Mesendoderm (in vitro differentiated cells): Measurements from ENCODE around the gene BMP7.

ENCODE experiments used
- DNase-seq: peaks from one replicate; pipeline ENCODE4 v3.0.0; 2013
- H2AK5ac ChIP-seq: 2 replicates; pipeline ENCODE4 v1.6.1; 2013; ENCODE audit warnings: low read length, inconsistent platforms
- H2BK120ac ChIP-seq: 2 replicates; pipeline ENCODE4 v1.6.1; 2013; ENCODE audit warnings: low read depth, mild to moderate bottlenecking, low read length, moderate library complexity, mixed read lengths
- H2BK15ac ChIP-seq: replicated peaks from 2 replicates; pipeline ENCODE4 v1.6.1; 2013; ENCODE audit warnings: low read depth, mild to moderate bottlenecking, moderate library complexity
- H2BK5ac ChIP-seq: 2 replicates; pipeline ENCODE4 v1.6.1; 2013; ENCODE audit warnings: low read length, inconsistent platforms
- H3K18ac ChIP-seq: 2 replicates; pipeline ENCODE4 v1.6.1; 2013; ENCODE audit warnings: mild to moderate bottlenecking, low read length, mixed read lengths
- H3K23ac ChIP-seq: one replicate; pipeline ENCODE4 v1.6.1; 2013; ENCODE audit warnings: low read length
- H3K27ac ChIP-seq: 2 replicates; pipeline ENCODE4 v1.5.1; 2013; ENCODE audit warnings: low read depth, mild to moderate bottlenecking, inconsistent platforms, low read length, moderate library complexity
- H3K27me3 ChIP-seq: 2 replicates; pipeline ENCODE4 v1.6.1; 2013; ENCODE audit warnings: low read length, control low read depth, mild to moderate bottlenecking, inconsistent platforms; ENCODE audit not compliant: insufficient read depth, poor library complexity
- H3K36me3 ChIP-seq: 2 replicates; pipeline ENCODE4 v1.6.1; 2013; ENCODE audit warnings: low read length, inconsistent platforms; ENCODE audit not compliant: control insufficient read depth, insufficient read depth
- H3K4ac ChIP-seq: one replicate; pipeline ENCODE4 v1.6.1; 2013; ENCODE audit warnings: low read depth, mild to moderate bottlenecking, low read length, moderate library complexity
- H3K4me1 ChIP-seq: 2 replicates; pipeline ENCODE4 v1.6.1; 2013; ENCODE audit warnings: low read depth, low read length, inconsistent platforms; ENCODE audit not compliant: control insufficient read depth
- H3K4me2 ChIP-seq: 2 replicates; pipeline ENCODE4 v1.6.1; 2013; ENCODE audit warnings: low read length
- H3K4me3 ChIP-seq: 2 replicates; pipeline ENCODE4 v1.5.1; 2013; ENCODE audit warnings: mild to moderate bottlenecking, low read length
- H3K56ac ChIP-seq: one replicate; pipeline ENCODE4 v1.6.1; 2013; ENCODE audit warnings: low read length
- H3K79me1 ChIP-seq: 2 replicates; pipeline ENCODE4 v1.6.1; 2013; ENCODE audit warnings: low read length, inconsistent platforms
- H3K79me2 ChIP-seq: 2 replicates; pipeline ENCODE4 v1.6.1; 2013; ENCODE audit warnings: mild to moderate bottlenecking, low read length; ENCODE audit not compliant: control insufficient read depth, insufficient read depth
- H3K9ac ChIP-seq: 2 replicates; pipeline ENCODE4 v1.6.1; 2013; ENCODE audit warnings: low read length, inconsistent platforms
- H4K5ac ChIP-seq: one replicate; pipeline ENCODE4 v1.6.1; 2013; ENCODE audit warnings: low read length
- H4K8ac ChIP-seq: one replicate; pipeline ENCODE4 v1.6.1; 2013; ENCODE audit warnings: low read depth, mild to moderate bottlenecking, control low read depth, low read length, moderate library complexity
- WGBS: extraction: QIAGEN DNeasy Blood & Tissue Kit; methylation state at CpG from one replicate; pipeline ENCODE4 v1.1.7; 2013; ENCODE audit warnings: low lambda C conversion rate, missing lambda C conversion rate; ENCODE audit not compliant: insufficient coverage; ENCODE audit errors: extremely low coverage; 5-methylcytosine and 5-hydroxymethylcytosine counted together

BMP7 gene

GRCh38 chr20:57167971-57168701 is 98.3 kb downstream of the BMP7 start:
- H3K4me2 ChIP-seq, result no peak overlapping the region
- no peak overlapping the region for H3K27ac ChIP-seq
- H3K27me3 ChIP-seq, result no peaks in the 10 kb centered on the region
- no peaks in the 10 kb centered on the region for H3K79me1 ChIP-seq
- no peaks in the 10 kb centered on the region for H3K79me2 ChIP-seq
- no peak overlapping the region for H4K8ac ChIP-seq
- WGBS, result no CpG with 5 or more reads among the region's 26 CpGs
- H2BK120ac ChIP-seq, result no peak overlapping the region
- no peak overlapping the region for H3K23ac ChIP-seq
- no peak overlapping the region for H2BK15ac ChIP-seq
- no peak overlapping the region for H3K9ac ChIP-seq
- H3K4me3 ChIP-seq, result no peak overlapping the region
- no peak overlapping the region for H4K5ac ChIP-seq
- H3K56ac ChIP-seq, result no peak overlapping the region
- H3K4ac ChIP-seq, result no peak overlapping the region
- H3K4me1 ChIP-seq, result no peaks in the 10 kb centered on the region
- H3K18ac ChIP-seq, result no peak overlapping the region
- H3K36me3 ChIP-seq, result no peaks in the 10 kb centered on the region
- no peak overlapping the region for H2AK5ac ChIP-seq
- DNase-seq, result peak; percentile 45
- H2BK5ac ChIP-seq, result no peak overlapping the region

- no peak overlapping the region for H3K4me3 ChIP-seq
- H3K36me3 ChIP-seq, result no peaks in the 10 kb centered on the region
- H3K56ac ChIP-seq, result no peak overlapping the region
- no peaks in the 10 kb centered on the region for H3K27me3 ChIP-seq
- H3K79me1 ChIP-seq, result no peaks in the 10 kb centered on the region
- H4K5ac ChIP-seq, result no peak overlapping the region
- no peaks in the 10 kb centered on the region for H3K4me1 ChIP-seq
- no peak overlapping the region for H4K8ac ChIP-seq
- H3K23ac ChIP-seq, result no peak overlapping the region
- H2BK5ac ChIP-seq, result no peak overlapping the region
- no peak overlapping the region for H3K9ac ChIP-seq
- no peak for DNase-seq
- no peak overlapping the region for H3K27ac ChIP-seq
- no peak overlapping the region for H2BK15ac ChIP-seq
- no peak overlapping the region for H2AK5ac ChIP-seq
- no peaks in the 10 kb centered on the region for H3K79me2 ChIP-seq
- no peak overlapping the region for H3K18ac ChIP-seq
- no peak overlapping the region for H2BK120ac ChIP-seq
- no peak overlapping the region for H3K4ac ChIP-seq
- no peak overlapping the region for H3K4me2 ChIP-seq
- no CpG with 5 or more reads among the region's 8 CpGs for WGBS
Measured at GRCh38 chr20:57167292-57167655, 99.2 kb downstream of the BMP7 start.

DNA sequence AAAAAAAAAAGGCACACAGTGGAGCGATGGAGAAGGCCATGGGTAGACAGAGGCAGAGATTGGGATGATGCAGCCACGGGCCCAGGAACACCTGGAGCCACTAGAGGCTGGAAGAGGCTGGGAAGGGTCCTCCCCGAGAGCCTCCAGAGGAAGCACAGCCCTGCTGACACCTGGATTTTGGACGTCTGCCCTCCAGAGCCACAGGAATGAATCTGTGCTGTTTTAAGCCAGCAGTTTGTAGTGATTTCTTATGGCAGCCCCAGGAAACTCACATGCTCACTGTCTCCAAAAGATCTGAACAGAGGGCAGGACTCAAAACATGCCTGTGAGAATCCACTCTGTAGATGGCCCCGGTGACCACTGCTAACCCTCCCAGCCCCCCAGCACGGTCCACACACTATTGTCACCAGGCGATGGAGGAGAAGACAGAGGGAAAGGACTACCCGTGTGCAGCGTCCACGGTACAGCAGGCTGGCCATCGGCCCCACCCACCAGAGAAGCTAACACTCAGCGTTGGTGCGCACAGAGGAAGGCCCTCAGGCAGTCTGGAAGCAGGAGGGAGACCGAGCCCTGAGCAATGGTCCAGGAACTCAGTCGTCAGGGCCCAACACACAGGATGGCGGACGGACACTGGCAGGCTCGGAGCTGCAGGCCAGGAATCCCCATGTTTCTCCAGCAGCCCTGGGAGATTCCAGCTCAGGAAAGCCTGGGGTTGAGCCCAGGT is 99.7 kb downstream of the BMP7 start:
- DNase-seq, result no peak
- no peak overlapping the region for H3K23ac ChIP-seq
- H2BK15ac ChIP-seq, result no peak overlapping the region
- no peaks in the 10 kb centered on the region for H3K27me3 ChIP-seq
- no peak overlapping the region for H2BK120ac ChIP-seq
- H3K18ac ChIP-seq, result no peak overlapping the region
- H2AK5ac ChIP-seq, result no peak overlapping the region
- no peak overlapping the region for H3K9ac ChIP-seq
- no peaks in the 10 kb centered on the region for H3K4me1 ChIP-seq
- no peaks in the 10 kb centered on the region for H3K79me2 ChIP-seq
- H3K79me1 ChIP-seq, result no peaks in the 10 kb centered on the region
- H3K4me3 ChIP-seq, result no peak overlapping the region
- no peak overlapping the region for H4K8ac ChIP-seq
- H3K4me2 ChIP-seq, result no peak overlapping the region
- no peaks in the 10 kb centered on the region for H3K36me3 ChIP-seq
- WGBS, result no CpG with 5 or more reads among the region's 18 CpGs
- H3K56ac ChIP-seq, result no peak overlapping the region
- no peak overlapping the region for H3K27ac ChIP-seq
- H2BK5ac ChIP-seq, result no peak overlapping the region
- H3K4ac ChIP-seq, result no peak overlapping the region
- H4K5ac ChIP-seq, result no peak overlapping the region

DNA sequence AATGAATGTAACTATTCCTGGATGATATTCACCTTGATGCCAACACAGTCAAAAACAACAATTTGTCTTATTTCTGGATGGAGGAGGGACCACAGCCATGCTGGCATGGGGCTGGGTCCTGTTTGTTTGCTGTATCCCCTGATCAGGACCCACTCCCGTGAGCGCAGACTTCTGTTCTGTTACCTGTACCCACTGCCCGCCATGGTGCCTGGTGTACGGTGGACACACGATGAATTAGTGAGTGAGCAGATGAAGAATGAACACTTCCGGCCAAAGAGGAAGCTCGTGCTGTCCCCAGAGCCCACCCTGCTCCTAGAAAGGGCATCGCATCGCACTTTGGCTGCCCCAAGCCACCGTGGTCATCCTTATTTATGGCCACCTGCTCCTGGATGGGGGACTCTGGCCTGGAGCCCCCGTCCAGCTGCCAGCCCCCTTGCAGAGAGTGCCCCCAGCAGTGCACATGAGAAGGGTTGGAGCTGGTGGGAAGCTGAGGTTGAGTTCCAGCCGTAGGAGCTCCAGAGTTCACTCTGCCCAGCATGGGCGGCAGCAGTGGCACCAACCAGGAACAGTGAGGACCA is 100.9 kb downstream of the BMP7 start:
- Histone ChIP-seq H3K56ac (no peak overlapping the region), H3K4me2 (no peak overlapping the region), H3K4me3 (no peak overlapping the region), H4K8ac (no peak overlapping the region), H3K79me2 (no peaks in the 10 kb centered on the region), H3K4me1 (no peaks in the 10 kb centered on the region), H3K27me3 (no peaks in the 10 kb centered on the region), H3K9ac (no peak overlapping the region), H2BK15ac (no peak overlapping the region), H3K79me1 (no peaks in the 10 kb centered on the region), H3K4ac (no peak overlapping the region), H3K23ac (no peak overlapping the region), H3K27ac (no peak overlapping the region), H3K18ac (no peak overlapping the region), H2AK5ac (no peak overlapping the region), H4K5ac (no peak overlapping the region), H2BK5ac (no peak overlapping the region), H2BK120ac (no peak overlapping the region), H3K36me3 (no peaks in the 10 kb centered on the region)
- WGBS, result no CpG with 5 or more reads among the region's 13 CpGs
- no peak for DNase-seq

GRCh38 chr20:57164872-57165271 is 101.6 kb downstream of the BMP7 start:
- no peaks in the 10 kb centered on the region for H3K79me1 ChIP-seq
- no peak overlapping the region for H3K4ac ChIP-seq
- no peak overlapping the region for H3K23ac ChIP-seq
- no peak overlapping the region for H3K56ac ChIP-seq
- no peak overlapping the region for H3K27ac ChIP-seq
- DNase-seq, result no peak
- H3K4me1 ChIP-seq, result no peaks in the 10 kb centered on the region
- H4K5ac ChIP-seq, result no peak overlapping the region
- no peaks in the 10 kb centered on the region for H3K79me2 ChIP-seq
- no peaks in the 10 kb centered on the region for H3K36me3 ChIP-seq
- no peak overlapping the region for H2BK5ac ChIP-seq
- no peak overlapping the region for H3K4me2 ChIP-seq
- no peaks in the 10 kb centered on the region for H3K27me3 ChIP-seq
- H2AK5ac ChIP-seq, result no peak overlapping the region
- WGBS, result no CpG with 5 or more reads among the region's 7 CpGs
- no peak overlapping the region for H3K18ac ChIP-seq
- no peak overlapping the region for H4K8ac ChIP-seq
- H3K9ac ChIP-seq, result no peak overlapping the region
- H2BK15ac ChIP-seq, result no peak overlapping the region
- H2BK120ac ChIP-seq, result no peak overlapping the region
- H3K4me3 ChIP-seq, result no peak overlapping the region
